GM21723 (cell line): ENCODE results near the gene UGT2A3.
"Not testable (repeated sequence)": the region's sequence is repeated elsewhere in the genome, so short reads cannot be mapped to it uniquely, and the experiment has no call there.

Experiments used
- ATAC-seq: cut with Tn5 transposase; IDR thresholded peaks from one replicate; pipeline ENCODE4 v1.9.1; 2021; ENCODE audit warnings: mild to moderate bottlenecking, moderate library complexity; ENCODE audit not compliant: unreplicated experiment

UGT2A3 gene

GRCh38 chr4:68951078-68951805 is at the start of gene UGT2A3:
TSS of gene UGT2A3 (minus strand) at chr4:68951804. CDS start at chr4:68951760, 44 bp downstream.
- no peak for ATAC-seq

- ATAC-seq = no peak
These were observed 45.4 kb upstream of the UGT2A3 start for GRCh38 chr4:68997040-68997439.

GRCh38 chr4:68995292-68995691 is 43.7 kb upstream of the UGT2A3 start:
- ATAC-seq = no peak

- ATAC-seq = no peak
These were observed 35.4 kb upstream of the UGT2A3 start for GRCh38 chr4:68987007-68987406.

- no peak for ATAC-seq
These were observed 33.8 kb upstream of the UGT2A3 start for GRCh38 chr4:68985442-68985841.

GRCh38 chr4:68984947-68985346 is 33.3 kb upstream of the UGT2A3 start:
- no peak for ATAC-seq

- ATAC-seq = no peak
These were observed 11.8 kb upstream of the UGT2A3 start for GRCh38 chr4:68963374-68963773.

DNA sequence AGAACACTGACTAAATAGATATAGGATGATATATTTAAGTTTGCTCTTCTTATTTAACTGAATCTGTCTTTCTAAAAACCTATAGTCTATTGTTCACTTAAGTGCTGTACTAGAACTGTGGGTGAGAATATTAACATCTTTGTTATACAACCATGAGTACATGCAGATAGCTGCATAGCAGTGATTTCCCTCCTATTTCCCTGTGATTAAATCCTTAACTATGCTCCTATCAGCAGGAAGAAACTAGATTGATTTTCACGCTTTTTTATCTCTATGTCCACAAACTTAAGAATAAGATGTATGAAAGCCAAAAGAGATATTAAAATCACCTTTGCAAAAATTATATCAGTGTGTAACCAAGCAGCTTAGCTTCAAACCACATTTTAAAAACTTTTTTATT is 11.3 kb upstream of the UGT2A3 start:
- ATAC-seq = no peak

- ATAC-seq = no peak
These were observed 8.9 kb upstream of the UGT2A3 start for GRCh38 chr4:68960294-68961163.

DNA sequence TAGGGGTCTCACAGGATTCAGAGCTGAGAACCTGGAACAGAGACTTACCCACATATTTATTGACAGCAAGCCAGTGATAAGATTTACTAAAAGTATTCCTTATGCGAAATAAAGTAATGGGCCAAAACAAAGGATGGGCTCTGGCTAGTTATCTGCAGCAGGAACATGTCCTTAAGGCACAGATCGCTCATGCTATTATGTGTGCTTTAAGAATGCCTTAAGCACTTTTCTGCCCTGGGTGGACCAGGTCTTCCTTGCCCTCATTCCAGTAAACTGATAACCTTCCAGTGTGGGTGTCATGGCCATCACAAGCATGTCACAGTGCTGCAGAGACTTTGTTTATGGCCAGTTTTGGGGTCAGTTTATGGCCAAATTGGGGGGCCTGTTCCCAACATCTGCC is 7.5 kb upstream of the UGT2A3 start:
- ATAC-seq = not testable (repeated sequence)

GRCh38 chr4:68954126-68954525 is 2.5 kb upstream of the UGT2A3 start:
- no peak for ATAC-seq

- no peak for ATAC-seq
These were observed 1.5 kb upstream of the UGT2A3 start for GRCh38 chr4:68953056-68953596.

DNA sequence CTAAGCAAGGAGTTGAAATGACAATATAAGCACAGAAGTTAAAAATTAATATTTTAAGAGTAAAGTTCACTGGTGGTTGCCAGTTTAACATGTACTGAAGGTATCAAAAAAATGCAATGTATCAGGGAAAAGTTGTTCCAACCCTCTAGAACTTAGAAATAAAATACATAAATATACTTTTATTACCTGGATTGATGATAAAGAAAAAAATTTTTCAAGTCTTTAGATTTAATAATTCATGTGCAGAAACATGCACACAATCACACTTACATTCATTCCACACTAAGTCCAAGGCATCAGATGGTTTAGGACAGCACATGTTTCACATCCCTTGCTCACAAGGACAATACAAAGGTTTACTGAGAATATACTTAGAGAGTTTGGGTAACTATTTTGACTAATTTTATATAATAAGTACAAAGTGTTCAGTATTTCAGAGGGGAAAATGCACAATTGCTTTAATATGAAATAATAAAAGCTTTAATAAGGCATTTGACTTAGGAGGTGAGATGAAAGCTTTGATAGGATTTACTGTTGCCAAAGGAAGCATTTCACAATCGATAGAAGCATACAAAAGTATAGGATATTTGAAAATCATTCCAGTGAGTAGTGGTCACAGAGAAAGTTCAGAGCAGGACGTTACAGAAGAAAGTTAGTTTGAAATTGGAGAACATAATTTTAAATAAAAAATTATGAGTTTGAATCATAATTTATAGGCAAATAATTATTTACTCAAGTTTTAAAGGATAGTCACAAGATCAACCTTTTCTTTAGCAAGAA is 392 bp upstream of the UGT2A3 start:
- no peak for ATAC-seq

- ATAC-seq = no peak
These were observed 1.6 kb downstream of the UGT2A3 start for GRCh38 chr4:68950033-68950432.

GRCh38 chr4:68948985-68949384 is 2.6 kb downstream of the UGT2A3 start:
- ATAC-seq = no peak

DNA sequence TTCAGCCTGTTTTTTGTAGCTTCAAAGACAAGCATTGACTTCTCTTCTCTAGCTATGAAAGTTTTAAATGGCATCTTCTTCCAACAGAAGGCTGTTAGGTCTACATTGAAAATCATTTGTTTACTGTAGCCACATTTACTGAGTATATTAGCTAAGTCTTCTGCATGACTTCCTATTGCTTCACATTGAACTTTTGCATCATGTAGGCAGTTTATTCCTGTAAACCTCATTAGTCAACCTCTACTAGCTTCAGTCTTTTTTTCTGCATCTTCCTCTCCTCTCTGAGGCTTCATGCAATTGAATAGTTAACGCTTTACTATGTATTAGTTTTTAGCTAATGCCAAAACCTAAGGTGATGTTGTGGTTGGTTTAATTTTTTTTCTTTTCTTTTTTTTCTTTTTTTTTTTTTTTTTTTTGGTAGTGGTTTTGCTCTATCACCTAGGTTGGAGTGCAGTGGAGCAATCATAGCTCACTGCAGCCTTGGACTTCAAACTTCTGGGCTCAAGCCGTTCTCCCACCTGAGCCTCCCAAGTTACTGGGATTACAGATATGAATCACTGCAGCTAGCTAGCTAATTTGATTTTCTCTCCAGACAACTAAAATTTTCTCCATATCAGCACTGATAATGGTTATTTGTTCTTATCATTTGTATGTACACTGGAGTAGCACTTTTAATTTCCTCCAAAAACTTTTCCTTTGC is 3.4 kb downstream of the UGT2A3 start:
- ATAC-seq = no peak

- no peak for ATAC-seq
These were observed 22.4 kb downstream of the UGT2A3 start for GRCh38 chr4:68929076-68929737.

- ATAC-seq = no peak
These were observed 24.4 kb downstream of the UGT2A3 start for GRCh38 chr4:68927165-68927564.

- not testable (repeated sequence) for ATAC-seq
These were observed 29.4 kb downstream of the UGT2A3 start for GRCh38 chr4:68922202-68922601.

DNA sequence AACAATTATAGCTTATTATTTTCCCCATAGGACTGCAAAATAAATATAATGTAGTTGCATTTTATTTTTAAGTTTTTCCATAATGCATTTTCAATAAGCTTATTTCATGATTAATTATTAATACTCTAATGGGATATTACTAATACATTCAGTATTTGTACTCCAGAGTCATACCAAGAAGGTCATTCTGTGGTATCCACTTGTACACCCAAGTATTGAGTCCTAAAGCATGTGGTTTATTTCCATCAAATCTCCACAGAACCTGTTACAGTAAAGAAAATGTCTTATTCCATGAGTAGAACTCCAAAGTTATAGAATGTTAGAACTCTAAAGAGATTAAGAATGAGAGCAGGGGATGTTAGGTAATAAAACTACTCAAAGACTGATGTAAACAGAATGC is 30.6 kb downstream of the UGT2A3 start:
- ATAC-seq = no peak
